Loucy (cell line): ENCODE measurements around the gene PELO.

ENCODE experiments used
- EZH2phosphoT487 ChIP-seq: fragments of 200-600 bp; IDR thresholded peaks from 2 replicates; pipeline ENCODE4 v1.6.1; 2018; ENCODE audit warnings: antibody characterized with exemption, mild to moderate bottlenecking, moderate library complexity, borderline replicate concordance
- TF ChIP-seq, protein P1 (sequence below): fragments of 200-600 bp; sonication (generic); conservative IDR thresholded peaks from 2 replicates; pipeline ENCODE4 v1.5.1; 2014; ENCODE audit warnings: mild to moderate bottlenecking, antibody characterized with exemption, low read length

GRCh38 chr5:52746539-52746938 is 41.2 kb upstream of the PELO start:
- TF ChIP-seq, protein P1, sequence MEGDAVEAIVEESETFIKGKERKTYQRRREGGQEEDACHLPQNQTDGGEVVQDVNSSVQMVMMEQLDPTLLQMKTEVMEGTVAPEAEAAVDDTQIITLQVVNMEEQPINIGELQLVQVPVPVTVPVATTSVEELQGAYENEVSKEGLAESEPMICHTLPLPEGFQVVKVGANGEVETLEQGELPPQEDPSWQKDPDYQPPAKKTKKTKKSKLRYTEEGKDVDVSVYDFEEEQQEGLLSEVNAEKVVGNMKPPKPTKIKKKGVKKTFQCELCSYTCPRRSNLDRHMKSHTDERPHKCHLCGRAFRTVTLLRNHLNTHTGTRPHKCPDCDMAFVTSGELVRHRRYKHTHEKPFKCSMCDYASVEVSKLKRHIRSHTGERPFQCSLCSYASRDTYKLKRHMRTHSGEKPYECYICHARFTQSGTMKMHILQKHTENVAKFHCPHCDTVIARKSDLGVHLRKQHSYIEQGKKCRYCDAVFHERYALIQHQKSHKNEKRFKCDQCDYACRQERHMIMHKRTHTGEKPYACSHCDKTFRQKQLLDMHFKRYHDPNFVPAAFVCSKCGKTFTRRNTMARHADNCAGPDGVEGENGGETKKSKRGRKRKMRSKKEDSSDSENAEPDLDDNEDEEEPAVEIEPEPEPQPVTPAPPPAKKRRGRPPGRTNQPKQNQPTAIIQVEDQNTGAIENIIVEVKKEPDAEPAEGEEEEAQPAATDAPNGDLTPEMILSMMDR = no peak
- no peak for TF ChIP-seq EZH2phosphoT487
